ENCODE results near the gene SGK2. TPM values are rescaled to one million over a fixed set of nuclear protein-coding genes. Genes with fewer than 3 reads are reported as not detected.

Gene SGK2
- total and polyA plus RNA-seq, 2 of the 13 experiments (the other 11 are each of a cell fraction or from before 2014, with no cell fraction given), result 6.2 to 29.4 TPM

DNA sequence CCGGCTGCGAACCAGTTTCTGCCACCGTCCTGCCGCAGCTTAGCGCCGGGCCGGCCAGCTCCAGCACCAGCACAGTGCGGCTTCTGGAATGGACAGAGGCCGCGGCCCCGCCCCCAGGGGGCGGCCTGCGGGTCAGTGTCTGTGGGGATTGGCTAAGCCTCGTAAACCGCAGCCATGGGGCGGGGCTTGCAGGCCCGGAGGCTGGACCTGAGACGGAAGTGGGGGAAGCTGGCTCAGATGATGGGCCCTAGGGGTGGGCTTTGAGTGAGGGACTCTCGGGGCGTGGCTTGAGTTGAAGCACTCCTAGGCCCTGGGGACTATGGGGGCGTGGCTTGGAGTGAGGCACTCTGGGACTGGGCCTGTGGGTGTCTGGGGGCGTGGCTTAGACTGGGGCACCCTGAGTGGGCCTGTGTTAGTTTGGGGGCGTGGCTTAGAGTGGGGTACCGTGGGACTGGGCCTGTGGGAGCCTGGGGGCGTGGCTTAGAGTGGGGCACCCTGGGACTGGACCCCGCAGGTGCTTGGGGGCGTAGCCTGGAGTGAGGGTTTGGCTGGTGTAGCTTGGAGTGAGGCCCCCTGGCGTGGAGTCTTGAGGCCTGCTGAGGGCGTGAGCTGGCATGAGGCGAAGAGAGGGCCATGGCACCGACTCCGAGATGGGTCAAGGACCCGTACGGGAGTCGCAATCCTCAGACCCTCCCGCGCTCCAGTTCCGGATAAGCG lies 44.7 kb upstream of the SGK2 start (continued):
- TF ChIP-seq, protein P1, sequence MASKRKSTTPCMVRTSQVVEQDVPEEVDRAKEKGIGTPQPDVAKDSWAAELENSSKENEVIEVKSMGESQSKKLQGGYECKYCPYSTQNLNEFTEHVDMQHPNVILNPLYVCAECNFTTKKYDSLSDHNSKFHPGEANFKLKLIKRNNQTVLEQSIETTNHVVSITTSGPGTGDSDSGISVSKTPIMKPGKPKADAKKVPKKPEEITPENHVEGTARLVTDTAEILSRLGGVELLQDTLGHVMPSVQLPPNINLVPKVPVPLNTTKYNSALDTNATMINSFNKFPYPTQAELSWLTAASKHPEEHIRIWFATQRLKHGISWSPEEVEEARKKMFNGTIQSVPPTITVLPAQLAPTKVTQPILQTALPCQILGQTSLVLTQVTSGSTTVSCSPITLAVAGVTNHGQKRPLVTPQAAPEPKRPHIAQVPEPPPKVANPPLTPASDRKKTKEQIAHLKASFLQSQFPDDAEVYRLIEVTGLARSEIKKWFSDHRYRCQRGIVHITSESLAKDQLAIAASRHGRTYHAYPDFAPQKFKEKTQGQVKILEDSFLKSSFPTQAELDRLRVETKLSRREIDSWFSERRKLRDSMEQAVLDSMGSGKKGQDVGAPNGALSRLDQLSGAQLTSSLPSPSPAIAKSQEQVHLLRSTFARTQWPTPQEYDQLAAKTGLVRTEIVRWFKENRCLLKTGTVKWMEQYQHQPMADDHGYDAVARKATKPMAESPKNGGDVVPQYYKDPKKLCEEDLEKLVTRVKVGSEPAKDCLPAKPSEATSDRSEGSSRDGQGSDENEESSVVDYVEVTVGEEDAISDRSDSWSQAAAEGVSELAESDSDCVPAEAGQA (IDR thresholded peaks at IDR 0.05; ENCODE audit: low read depth), result peak; percentile 41; the same call in 1 of the 2 replicates
- TF ChIP-seq, protein P1 (CRISPR knock-in tag; IDR thresholded peaks at IDR 0.05; ENCODE audit: borderline replicate concordance), result no peak; the same call in 1 of the 2 replicates
- TF ChIP-seq MEF2D (CRISPR knock-in tag; IDR thresholded peaks at IDR 0.05) (peak; percentile 69), ZNF484 (CRISPR knock-in tag; IDR thresholded peaks at IDR 0.05; ENCODE audit: borderline replicate concordance, low read depth) (no peak), NFIC (IDR thresholded peaks at IDR 0.05; ENCODE audit: low read length) (no peak), ZSCAN25 (CRISPR knock-in tag; IDR thresholded peaks at IDR 0.05) (no peak; the same call in 1 of the 2 replicates), ZNF737 (CRISPR knock-in tag; IDR thresholded peaks at IDR 0.05; ENCODE audit: borderline replicate concordance) (no peak), KAT7 (CRISPR knock-in tag; IDR thresholded peaks at IDR 0.05; ENCODE audit: borderline replicate concordance) (0 out of 2 replicates have a peak, but pooled peaks have one; percentile 4), KAT8 (CRISPR knock-in tag; IDR thresholded peaks at IDR 0.05) (no peak; the same call in 1 of the 2 replicates), DR1 (CRISPR knock-in tag; IDR thresholded peaks at IDR 0.05) (peak; percentile 74), SP1 (IDR thresholded peaks at IDR 0.05) (peak; percentile 71; the same call in 1 of the 2 replicates), SP1 (CRISPR knock-in tag; IDR thresholded peaks at IDR 0.05) (peak; percentile 54; the same call in 1 of the 2 replicates), POLR2AphosphoS2 (IDR thresholded peaks at IDR 0.05; ENCODE audit: low read depth, low read length) (no peak), DNMT1 (CRISPR knock-in tag; IDR thresholded peaks at IDR 0.05) (peak; percentile 67; the same call in 1 of the 2 replicates), ZNF709 (CRISPR knock-in tag; IDR thresholded peaks at IDR 0.05) (peak; percentile 85; the same call in 1 of the 2 replicates), ZNF33B (CRISPR knock-in tag; IDR thresholded peaks at IDR 0.05) (no peak), XBP1 (CRISPR knock-in tag; IDR thresholded peaks at IDR 0.05) (no peak), TGIF2 (CRISPR knock-in tag; IDR thresholded peaks at IDR 0.05) (no peak), ZNF567 (CRISPR knock-in tag; IDR thresholded peaks at IDR 0.05; ENCODE audit: borderline replicate concordance) (no peak), ZNF101 (CRISPR knock-in tag; IDR thresholded peaks at IDR 0.05; ENCODE audit: borderline replicate concordance, low read depth) (no peak), ESRRA (CRISPR knock-in tag; IDR thresholded peaks at IDR 0.05; ENCODE audit: low read depth) (no peak)
- TF ChIP-seq, protein P2, sequence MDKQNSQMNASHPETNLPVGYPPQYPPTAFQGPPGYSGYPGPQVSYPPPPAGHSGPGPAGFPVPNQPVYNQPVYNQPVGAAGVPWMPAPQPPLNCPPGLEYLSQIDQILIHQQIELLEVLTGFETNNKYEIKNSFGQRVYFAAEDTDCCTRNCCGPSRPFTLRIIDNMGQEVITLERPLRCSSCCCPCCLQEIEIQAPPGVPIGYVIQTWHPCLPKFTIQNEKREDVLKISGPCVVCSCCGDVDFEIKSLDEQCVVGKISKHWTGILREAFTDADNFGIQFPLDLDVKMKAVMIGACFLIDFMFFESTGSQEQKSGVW (CRISPR knock-in tag; IDR thresholded peaks at IDR 0.05; ENCODE audit: borderline replicate concordance), result no peak

All from HepG2 (cell line).